ENCODE data around the gene NRSN1.

The NRSN1 gene

GRCh38 chr6:24145690-24146131 is 19.7 kb downstream of the NRSN1 start:
- no peak for DNase-seq

GRCh38 chr6:24146871-24147270 is 20.9 kb downstream of the NRSN1 start:
- no peak for DNase-seq

- no peak for DNase-seq
Observed at GRCh38 chr6:24147511-24148153, 21.6 kb downstream of the NRSN1 start.

GRCh38 chr6:24148154-24148570 is 22.1 kb downstream of the NRSN1 start:
- DNase-seq, result no peak

GRCh38 chr6:24148684-24149083 is 22.7 kb downstream of the NRSN1 start:
- DNase-seq, result no peak

GRCh38 chr6:24149296-24149695 is 23.3 kb downstream of the NRSN1 start:
- DNase-seq, result no peak

GRCh38 chr6:24149836-24150235 is 23.8 kb downstream of the NRSN1 start:
- DNase-seq, result no peak

- DNase-seq, result no peak
Observed at GRCh38 chr6:24152014-24152413, 26.0 kb downstream of the NRSN1 start.

GRCh38 chr6:24154121-24154520 is 28.1 kb downstream of the NRSN1 start:
- DNase-seq, result no peak

GRCh38 chr6:24157886-24158285 is 31.9 kb downstream of the NRSN1 start:
- no peak for DNase-seq

- DNase-seq, result no peak
Observed at GRCh38 chr6:24183584-24183983, 57.6 kb downstream of the NRSN1 start.

- DNase-seq, result no peak
Observed at GRCh38 chr6:24186349-24186748, 60.3 kb downstream of the NRSN1 start.

GRCh38 chr6:24187965-24188577 is 62.1 kb downstream of the NRSN1 start:
- DNase-seq, result no peak

GRCh38 chr6:24188578-24189080 is 62.6 kb downstream of the NRSN1 start:
- DNase-seq, result no peak

GRCh38 chr6:24191346-24191745 is 65.3 kb downstream of the NRSN1 start:
- DNase-seq, result no peak

- no peak for DNase-seq
Observed at GRCh38 chr6:24193364-24193763, 67.3 kb downstream of the NRSN1 start.

GRCh38 chr6:24194978-24195700 is 69.1 kb downstream of the NRSN1 start:
- no peak for DNase-seq

GRCh38 chr6:24195836-24196597 is 70.0 kb downstream of the NRSN1 start:
- no peak for DNase-seq
